ENCODE results near the gene TMED5.

Gene TMED5

DNA sequence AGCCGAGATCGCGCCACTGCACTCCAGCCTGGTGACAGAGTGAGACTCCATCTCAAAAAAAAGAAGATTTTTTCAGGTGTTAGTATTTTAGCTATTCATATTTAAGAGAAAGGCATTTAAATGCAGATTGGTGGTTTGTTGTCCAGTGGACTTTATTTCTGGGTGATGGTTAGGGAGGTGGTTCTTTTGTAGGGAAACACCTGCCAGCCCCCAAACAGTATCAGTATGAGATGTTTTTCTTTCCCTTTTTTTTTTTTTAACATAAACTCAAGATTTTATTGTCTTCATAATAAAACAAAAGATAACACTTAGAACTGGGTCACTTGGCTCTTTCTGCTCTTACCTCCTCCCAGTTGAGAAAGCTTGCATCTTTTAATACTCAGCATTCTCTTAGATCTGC lies 10.2 kb upstream of the TMED5 start:
- H3K4me1 ChIP-seq (ENCODE audit: insufficient read depth, low read length, severe bottlenecking), result peaks cover 24% of the 10 kb centered on the region
- no peak overlapping the region for H2AFZ ChIP-seq (ENCODE audit: low read length)
- no peak overlapping the region for H3K27ac ChIP-seq (ENCODE audit: low read depth, low read length, poor library complexity, severe bottlenecking)
- no peak overlapping the region for H3K4me2 ChIP-seq (ENCODE audit: low read length)
- H3K36me3 ChIP-seq (ENCODE audit: insufficient read depth, low read length), result peaks cover 74% of the 10 kb centered on the region
- H4K20me1 ChIP-seq (ENCODE audit: insufficient read depth, low read length), result no peaks in the 10 kb centered on the region
- H3F3A ChIP-seq (ENCODE audit: insufficient read depth, low read length), result no peaks in the 10 kb centered on the region
- H3K79me2 ChIP-seq (ENCODE audit: insufficient read depth, low read length), result 0 out of 2 replicates have a peak, but pooled peaks cover 4% of the 10 kb centered on the region
- H3K27me3 ChIP-seq (ENCODE audit: insufficient read depth, low read length), result no peaks in the 10 kb centered on the region
- H3K4me3 ChIP-seq (ENCODE audit: low read depth, low read length, poor library complexity, severe bottlenecking), result no peak overlapping the region
- no peak for TF ChIP-seq EZH2 (IDR thresholded peaks at IDR 0.05; ENCODE audit: borderline replicate concordance, low read length)
- TF ChIP-seq, protein P1, sequence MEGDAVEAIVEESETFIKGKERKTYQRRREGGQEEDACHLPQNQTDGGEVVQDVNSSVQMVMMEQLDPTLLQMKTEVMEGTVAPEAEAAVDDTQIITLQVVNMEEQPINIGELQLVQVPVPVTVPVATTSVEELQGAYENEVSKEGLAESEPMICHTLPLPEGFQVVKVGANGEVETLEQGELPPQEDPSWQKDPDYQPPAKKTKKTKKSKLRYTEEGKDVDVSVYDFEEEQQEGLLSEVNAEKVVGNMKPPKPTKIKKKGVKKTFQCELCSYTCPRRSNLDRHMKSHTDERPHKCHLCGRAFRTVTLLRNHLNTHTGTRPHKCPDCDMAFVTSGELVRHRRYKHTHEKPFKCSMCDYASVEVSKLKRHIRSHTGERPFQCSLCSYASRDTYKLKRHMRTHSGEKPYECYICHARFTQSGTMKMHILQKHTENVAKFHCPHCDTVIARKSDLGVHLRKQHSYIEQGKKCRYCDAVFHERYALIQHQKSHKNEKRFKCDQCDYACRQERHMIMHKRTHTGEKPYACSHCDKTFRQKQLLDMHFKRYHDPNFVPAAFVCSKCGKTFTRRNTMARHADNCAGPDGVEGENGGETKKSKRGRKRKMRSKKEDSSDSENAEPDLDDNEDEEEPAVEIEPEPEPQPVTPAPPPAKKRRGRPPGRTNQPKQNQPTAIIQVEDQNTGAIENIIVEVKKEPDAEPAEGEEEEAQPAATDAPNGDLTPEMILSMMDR (IDR thresholded peaks at IDR 0.05; ENCODE audit: low read length), result no peak
- H3K9me3 ChIP-seq (ENCODE audit: low read length), result no peaks in the 10 kb centered on the region
- no peak overlapping the region for H3K9ac ChIP-seq (ENCODE audit: low read length)
- no peaks in the 10 kb centered on the region for H3K9me2 ChIP-seq (ENCODE audit: low read depth, low read length)

DNA sequence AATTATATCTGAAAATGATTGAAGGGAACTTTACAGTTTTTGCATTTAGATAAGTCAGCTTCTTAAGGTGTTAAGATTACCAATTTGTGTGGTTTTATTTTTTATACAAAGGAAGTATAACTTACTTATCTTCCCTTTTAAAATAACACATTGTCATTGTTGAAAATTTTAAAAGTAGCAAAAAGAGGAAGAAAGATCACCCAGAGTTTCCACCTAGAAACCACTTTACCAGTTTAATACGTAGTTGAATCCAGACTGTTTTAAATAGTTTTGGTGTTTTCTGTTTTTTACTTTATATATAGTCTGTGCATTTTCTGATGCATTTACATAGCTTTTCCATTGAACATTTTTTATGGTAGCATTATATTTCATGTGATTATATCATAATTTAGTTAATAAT lies 6.5 kb upstream of the TMED5 start:
- peaks cover 26% of the 10 kb centered on the region for H3K79me2 ChIP-seq (ENCODE audit: insufficient read depth, low read length)
- H3K4me1 ChIP-seq (ENCODE audit: insufficient read depth, low read length, severe bottlenecking), result peaks cover 61% of the 10 kb centered on the region
- H3K27ac ChIP-seq (ENCODE audit: low read depth, low read length, poor library complexity, severe bottlenecking), result peak overlapping the region; percentile 50
- no peak overlapping the region for H3K4me3 ChIP-seq (ENCODE audit: low read depth, low read length, poor library complexity, severe bottlenecking)
- H3K9me2 ChIP-seq (ENCODE audit: low read depth, low read length), result no peaks in the 10 kb centered on the region
- peak overlapping the region; percentile 41 for H3K4me2 ChIP-seq (ENCODE audit: low read length)
- no peaks in the 10 kb centered on the region for H3F3A ChIP-seq (ENCODE audit: insufficient read depth, low read length)
- no peaks in the 10 kb centered on the region for H3K9me3 ChIP-seq (ENCODE audit: low read length)
- H3K36me3 ChIP-seq (ENCODE audit: insufficient read depth, low read length), result peaks cover 42% of the 10 kb centered on the region
- TF ChIP-seq EZH2 (IDR thresholded peaks at IDR 0.05; ENCODE audit: borderline replicate concordance, low read length), result no peak
- TF ChIP-seq, protein P1 (IDR thresholded peaks at IDR 0.05; ENCODE audit: low read length), result no peak
- no peaks in the 10 kb centered on the region for H3K27me3 ChIP-seq (ENCODE audit: insufficient read depth, low read length)
- H4K20me1 ChIP-seq (ENCODE audit: insufficient read depth, low read length), result no peaks in the 10 kb centered on the region
- peak overlapping the region; percentile 28 for H3K9ac ChIP-seq (ENCODE audit: low read length)
- H2AFZ ChIP-seq (ENCODE audit: low read length), result no peak overlapping the region

DNA sequence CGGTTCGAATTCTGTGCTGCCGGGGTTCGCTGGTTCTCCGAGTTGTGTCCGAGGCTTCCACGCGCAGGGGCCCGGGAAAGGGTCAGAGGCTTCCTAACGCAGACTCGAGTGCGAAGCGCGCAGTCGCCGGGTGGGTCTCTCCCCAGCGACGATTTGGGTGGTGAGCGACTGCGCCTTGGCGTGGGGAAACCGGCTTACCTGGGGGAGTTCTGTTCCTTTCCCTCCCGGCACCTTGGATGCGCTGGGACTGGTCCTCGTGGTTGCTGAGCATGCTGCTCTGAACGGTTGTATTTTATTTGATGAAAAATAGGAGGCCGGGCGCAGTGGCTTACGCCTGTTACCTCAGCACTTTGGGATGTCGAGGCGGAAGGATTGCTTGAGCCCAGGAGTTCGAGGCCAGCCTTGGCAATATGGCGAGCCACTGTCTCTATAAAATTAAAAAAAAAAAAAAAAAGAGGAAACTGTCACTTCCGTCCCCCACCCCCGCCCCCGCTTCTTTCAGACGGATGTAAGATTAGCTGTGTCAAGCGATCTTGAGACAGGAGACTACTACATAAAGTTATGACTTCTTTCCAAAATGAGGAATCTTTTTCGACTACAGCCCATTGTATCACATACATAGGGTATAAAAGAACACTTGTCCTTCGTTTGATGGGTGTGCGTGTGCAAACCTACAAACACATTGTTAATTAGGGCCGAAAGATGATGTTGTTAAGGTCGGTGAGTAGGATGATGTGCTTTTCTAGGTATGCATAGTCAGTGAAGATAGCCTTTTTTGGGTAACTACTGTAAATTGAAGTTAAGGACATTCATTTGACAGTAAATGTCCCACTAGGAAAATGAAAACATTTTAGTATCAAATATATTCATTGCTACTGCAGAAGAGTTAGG lies 755 bp upstream of the TMED5 start, which contains the start of gene CCDC18:
Gene CCDC18 (plus strand): TSS at position 2 of the 891 bp plus-strand sequence. CDS start 2,638 bp downstream, outside the sequence.
- H2AFZ ChIP-seq (ENCODE audit: low read length), result no peak within 1 kb of the TSS
- no peaks in the 10 kb centered on the region for H3K9me3 ChIP-seq (ENCODE audit: low read length)
- TF ChIP-seq EZH2 (IDR thresholded peaks at IDR 0.05; ENCODE audit: borderline replicate concordance, low read length), result no peak
- TF ChIP-seq, protein P1 (IDR thresholded peaks at IDR 0.05; ENCODE audit: low read length), result no peak
- H3K79me2 ChIP-seq (ENCODE audit: insufficient read depth, low read length), result peaks cover 59% of the 10 kb centered on the region
- H3K4me1 ChIP-seq (ENCODE audit: insufficient read depth, low read length, severe bottlenecking), result peaks cover 67% of the 10 kb centered on the region
- H3K27me3 ChIP-seq (ENCODE audit: insufficient read depth, low read length), result no peaks in the 10 kb centered on the region
- H4K20me1 ChIP-seq (ENCODE audit: insufficient read depth, low read length), result no peaks in the 10 kb centered on the region
- H3K4me3 ChIP-seq (ENCODE audit: low read depth, low read length, poor library complexity, severe bottlenecking), result peak within 1 kb of the TSS; percentile 80
- H3K36me3 ChIP-seq (ENCODE audit: insufficient read depth, low read length), result peaks cover 20% of the 10 kb centered on the region
- H3K4me2 ChIP-seq (ENCODE audit: low read length), result peak within 1 kb of the TSS; percentile 95
- H3F3A ChIP-seq (ENCODE audit: insufficient read depth, low read length), result no peaks in the 10 kb centered on the region
- H3K27ac ChIP-seq (ENCODE audit: low read depth, low read length, poor library complexity, severe bottlenecking), result peak within 1 kb of the TSS; percentile 90
- H3K9ac ChIP-seq (ENCODE audit: low read length), result peak within 1 kb of the TSS; percentile 84
- no peaks in the 10 kb centered on the region for H3K9me2 ChIP-seq (ENCODE audit: low read depth, low read length)
